Epithelial cell of proximal tubule (primary cell): ENCODE measurements around the gene SLC40A1. TPM values are rescaled to one million over a fixed set of nuclear protein-coding genes. Genes with fewer than 3 reads are reported as not detected.
A peak's percentile ranks its signal among the peaks of the same experiment; 100 is the strongest.

ENCODE experiments used
- DNase-seq: peaks from one replicate; pipeline ENCODE4 v3.0.0-alpha.2; 2011; ENCODE audit warnings: low read depth
- H3K4me3 ChIP-seq: 2 replicates; pipeline ENCODE4 v1.5.1; 2011; ENCODE audit warnings: low read depth, mild to moderate bottlenecking, low read length
- total RNA-seq: library from RNA; depleted of rRNA; stranded (reverse); fragments of >200 nt; gene quantifications from 2 replicates; pipeline ENCODE4 v1.2.3, GENCODE V29; 2015
- TF ChIP-seq, protein P1 (sequence below): conservative IDR thresholded peaks from 2 replicates; pipeline ENCODE4 v1.5.1; 2012; ENCODE audit warnings: low read depth, mild to moderate bottlenecking, low read length

SLC40A1 gene
- total RNA-seq, 1 donor from 2014 or later: 5.8 TPM

- DNase-seq: no peak
- H3K4me3 ChIP-seq: no peak overlapping the region
- TF ChIP-seq, protein P1, sequence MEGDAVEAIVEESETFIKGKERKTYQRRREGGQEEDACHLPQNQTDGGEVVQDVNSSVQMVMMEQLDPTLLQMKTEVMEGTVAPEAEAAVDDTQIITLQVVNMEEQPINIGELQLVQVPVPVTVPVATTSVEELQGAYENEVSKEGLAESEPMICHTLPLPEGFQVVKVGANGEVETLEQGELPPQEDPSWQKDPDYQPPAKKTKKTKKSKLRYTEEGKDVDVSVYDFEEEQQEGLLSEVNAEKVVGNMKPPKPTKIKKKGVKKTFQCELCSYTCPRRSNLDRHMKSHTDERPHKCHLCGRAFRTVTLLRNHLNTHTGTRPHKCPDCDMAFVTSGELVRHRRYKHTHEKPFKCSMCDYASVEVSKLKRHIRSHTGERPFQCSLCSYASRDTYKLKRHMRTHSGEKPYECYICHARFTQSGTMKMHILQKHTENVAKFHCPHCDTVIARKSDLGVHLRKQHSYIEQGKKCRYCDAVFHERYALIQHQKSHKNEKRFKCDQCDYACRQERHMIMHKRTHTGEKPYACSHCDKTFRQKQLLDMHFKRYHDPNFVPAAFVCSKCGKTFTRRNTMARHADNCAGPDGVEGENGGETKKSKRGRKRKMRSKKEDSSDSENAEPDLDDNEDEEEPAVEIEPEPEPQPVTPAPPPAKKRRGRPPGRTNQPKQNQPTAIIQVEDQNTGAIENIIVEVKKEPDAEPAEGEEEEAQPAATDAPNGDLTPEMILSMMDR: no peak
Observed at GRCh38 chr2:189578272-189578950, 2.2 kb downstream of the SLC40A1 start.

DNA sequence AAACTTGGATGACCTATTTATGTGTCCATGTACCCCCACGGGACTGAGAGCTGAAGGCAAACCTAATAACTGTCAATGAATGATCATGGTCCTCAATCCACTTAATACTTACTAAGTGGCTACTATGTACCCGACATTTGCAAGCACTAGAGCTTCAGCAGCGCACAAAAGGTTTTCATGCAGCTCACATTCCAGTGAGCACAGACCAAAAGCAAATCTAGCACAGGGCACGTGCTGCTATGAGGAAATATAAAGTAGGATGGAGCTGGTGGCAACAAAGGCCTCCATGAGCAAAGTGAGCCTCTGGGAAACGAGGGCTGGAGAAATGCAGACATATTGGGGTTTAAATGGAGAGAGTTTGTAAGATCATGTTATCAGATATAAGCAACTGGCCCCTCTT, 3.5 kb downstream of the SLC40A1 start:
- TF ChIP-seq, protein P1: no peak
- no peak overlapping the region for H3K4me3 ChIP-seq
- DNase-seq: no peak

DNA sequence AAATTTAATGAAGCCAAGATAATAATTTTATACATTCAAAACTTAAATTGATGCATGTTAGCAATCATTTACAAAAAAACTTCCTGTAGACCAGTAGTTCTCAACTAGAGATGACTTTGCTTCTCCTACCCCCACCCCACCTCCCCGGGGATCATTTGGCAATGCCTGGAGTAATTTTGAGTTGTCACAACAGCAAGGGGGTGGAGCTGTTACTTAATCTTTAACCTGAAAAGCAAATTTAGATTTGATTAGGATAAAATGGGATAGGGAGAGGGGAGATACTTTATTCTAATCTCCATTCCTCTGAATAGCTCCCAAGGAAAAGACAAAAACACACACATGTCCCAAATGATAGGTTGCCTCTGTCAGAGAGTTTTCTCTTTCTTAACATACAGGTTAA, 4.2 kb downstream of the SLC40A1 start:
- DNase-seq: no peak
- no peak overlapping the region for H3K4me3 ChIP-seq
- TF ChIP-seq, protein P1: no peak

DNA sequence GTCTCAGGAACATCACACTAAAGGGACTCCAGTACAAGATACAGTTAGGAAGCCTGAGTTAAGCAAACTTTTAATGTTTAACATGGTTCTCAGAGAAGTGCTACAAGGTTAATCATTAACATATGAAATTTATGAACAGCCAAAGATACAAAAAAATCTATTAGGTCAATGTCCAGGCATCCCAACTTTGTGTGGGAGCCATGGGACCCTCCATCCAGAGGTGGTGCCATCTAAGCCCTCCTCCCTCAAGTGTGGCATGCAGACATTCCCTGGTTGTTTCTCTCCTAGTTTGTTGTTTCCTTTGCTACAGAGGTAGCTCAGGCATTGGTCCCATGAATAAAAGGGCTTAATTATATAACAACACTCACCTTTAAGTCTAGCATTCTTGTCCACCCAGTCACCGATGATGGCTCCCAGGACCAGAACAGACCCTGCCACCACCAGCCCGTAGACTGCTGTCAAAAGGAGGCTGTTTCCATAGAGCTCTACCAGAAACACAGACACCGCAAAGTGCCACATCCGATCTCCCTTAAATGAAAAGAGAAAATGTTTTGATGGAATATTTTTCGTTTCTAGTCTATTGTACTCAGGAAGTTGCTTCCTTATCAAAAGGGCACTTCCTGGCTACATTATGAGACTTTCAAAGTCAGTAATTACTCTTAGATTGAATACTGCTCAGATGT, 5.7 kb downstream of the SLC40A1 start:
- TF ChIP-seq, protein P1: no peak
- DNase-seq: peak; percentile 64
- no peak overlapping the region for H3K4me3 ChIP-seq

DNA sequence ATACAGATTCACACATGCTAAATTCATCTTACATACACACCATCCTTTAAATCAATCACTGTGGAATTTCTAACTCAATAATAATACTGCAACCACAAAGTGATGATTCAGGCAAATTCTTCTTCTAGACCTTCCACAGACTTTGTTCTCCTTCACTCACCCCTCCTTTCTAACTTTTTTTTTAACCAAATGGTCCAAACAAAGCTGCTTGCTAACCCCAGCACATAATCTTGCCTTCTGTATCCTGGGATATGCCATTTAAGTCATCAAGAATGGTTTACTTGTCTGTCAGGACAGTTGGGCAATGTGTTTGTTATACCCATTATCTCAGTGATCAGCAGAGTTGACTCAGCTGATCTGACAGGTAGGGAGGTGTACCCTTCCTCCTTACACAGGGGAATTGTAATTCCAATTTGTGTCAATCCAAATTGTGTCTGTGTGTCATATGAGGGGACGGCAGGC, 10.0 kb downstream of the SLC40A1 start:
- no peak overlapping the region for H3K4me3 ChIP-seq
- DNase-seq: no peak
- TF ChIP-seq, protein P1: no peak

- DNase-seq: no peak
- TF ChIP-seq, protein P1: peak; percentile 14
- H3K4me3 ChIP-seq: no peak overlapping the region
Observed at GRCh38 chr2:189569295-189569910, 11.2 kb downstream of the SLC40A1 start.

GRCh38 chr2:189566046-189566445, 14.5 kb downstream of the SLC40A1 start:
- TF ChIP-seq, protein P1: no peak
- DNase-seq: no peak
- H3K4me3 ChIP-seq: no peak overlapping the region
